SU-DHL-6 (cell line): ENCODE measurements around the gene SLC25A12.

Source experiments
- H2AFZ ChIP-seq: fragments of 200-600 bp; sonication (generic); 2 replicates; pipeline ENCODE4 v1.6.1; 2014; ENCODE audit warnings: low read depth, mild to moderate bottlenecking, moderate library complexity, mixed read lengths, antibody characterized with exemption, low read length; ENCODE audit not compliant: severe bottlenecking
- H3F3A ChIP-seq: fragments of 200-600 bp; shearing (Covaris generic); 2 replicates; pipeline ENCODE4 v1.6.0; 2016; ENCODE audit warnings: antibody characterized with exemption, mild to moderate bottlenecking; ENCODE audit not compliant: insufficient read depth
- H3K27ac ChIP-seq: fragments of 200-600 bp; sonication (generic); 2 replicates; pipeline ENCODE4 v1.5.1; 2016; ENCODE audit warnings: low read depth, mild to moderate bottlenecking, low read length, moderate library complexity, mixed read lengths
- H3K27me3 ChIP-seq: fragments of 200-600 bp; sonication (generic), shearing (Covaris generic); 2 replicates; pipeline ENCODE4 v1.6.0; 2014; ENCODE audit warnings: mild to moderate bottlenecking, low read length
- H3K36me3 ChIP-seq: fragments of 200-600 bp; sonication (generic); 2 replicates; pipeline ENCODE4 v1.6.1; 2014; ENCODE audit warnings: mild to moderate bottlenecking, low read length, mixed read lengths
- H3K4me2 ChIP-seq: fragments of 300-600, 200-600 bp; shearing (Covaris generic), sonication (generic); 2 replicates; pipeline ENCODE4 v1.6.0; 2014; ENCODE audit warnings: low read length, low read depth, mild to moderate bottlenecking; ENCODE audit not compliant: poor library complexity, severe bottlenecking
- H3K4me3 ChIP-seq: fragments of 200-600 bp; sonication (generic); 2 replicates; pipeline ENCODE4 v1.5.1; 2014; ENCODE audit warnings: antibody characterized with exemption, low read length, mild to moderate bottlenecking, mixed read lengths; ENCODE audit not compliant: insufficient read depth, poor library complexity, severe bottlenecking
- H3K79me2 ChIP-seq: fragments of 200-600 bp; sonication (generic); 2 replicates; pipeline ENCODE4 v1.6.1; 2014; ENCODE audit warnings: mild to moderate bottlenecking, low read length, moderate library complexity; ENCODE audit not compliant: insufficient read depth
- H3K9ac ChIP-seq: fragments of 200-600 bp; sonication (generic); 2 replicates; pipeline ENCODE4 v1.7.0; 2014; ENCODE audit warnings: mild to moderate bottlenecking, low read length
- H3K9me2 ChIP-seq: fragments of 200-600 bp; sonication (generic); replicated peaks from 2 replicates; pipeline ENCODE4 v1.6.1; 2014; ENCODE audit warnings: low read length; ENCODE audit not compliant: insufficient read depth
- H3K9me3 ChIP-seq: fragments of 200-600 bp; sonication (generic); 2 replicates; pipeline ENCODE4 v1.6.1; 2014; ENCODE audit warnings: low read length, mixed read lengths; ENCODE audit not compliant: insufficient read depth
- H4K20me1 ChIP-seq: fragments of 200-600 bp; sonication (generic); 2 replicates; pipeline ENCODE4 v1.6.1; 2014; ENCODE audit warnings: low read depth, mild to moderate bottlenecking, antibody characterized with exemption, low read length, moderate library complexity, mixed read lengths
- CTCF ChIP-seq: fragments of 200-600 bp; sonication (generic); IDR thresholded peaks from one replicate; pipeline ENCODE4 v1.5.1; 2017; ENCODE audit warnings: antibody characterized with exemption, mild to moderate bottlenecking, low read length, moderate library complexity; ENCODE audit not compliant: insufficient read depth, poor library complexity, severe bottlenecking
- EZH2phosphoT487 ChIP-seq: fragments of 200-600 bp; sonication (generic), shearing (Covaris generic); conservative IDR thresholded peaks from 2 replicates; pipeline ENCODE4 v1.6.1; 2018; ENCODE audit warnings: mild to moderate bottlenecking, antibody characterized with exemption, low read length, moderate library complexity, mixed read lengths

The SLC25A12 gene

GRCh38 chr2:171836146-171836910 is 57.7 kb downstream of the SLC25A12 start:
- H3F3A ChIP-seq = no peaks in the 10 kb centered on the region
- 0 out of 2 replicates have a peak, but pooled peaks cover 3% of the 10 kb centered on the region for H3K79me2 ChIP-seq
- H3K4me3 ChIP-seq = no peak overlapping the region
- no peak overlapping the region for H2AFZ ChIP-seq
- H3K27me3 ChIP-seq = no peaks in the 10 kb centered on the region
- H3K36me3 ChIP-seq = peaks cover 74% of the 10 kb centered on the region
- H3K27ac ChIP-seq = no peak overlapping the region
- no peak overlapping the region for H3K4me2 ChIP-seq
- H4K20me1 ChIP-seq = no peaks in the 10 kb centered on the region
- peaks cover 16% of the 10 kb centered on the region; the same call in 1 of the 2 replicates for H3K9me3 ChIP-seq
- no peaks in the 10 kb centered on the region for H3K9me2 ChIP-seq
- no peak overlapping the region for H3K9ac ChIP-seq
- TF ChIP-seq EZH2phosphoT487 (no peak), CTCF (no peak)

DNA sequence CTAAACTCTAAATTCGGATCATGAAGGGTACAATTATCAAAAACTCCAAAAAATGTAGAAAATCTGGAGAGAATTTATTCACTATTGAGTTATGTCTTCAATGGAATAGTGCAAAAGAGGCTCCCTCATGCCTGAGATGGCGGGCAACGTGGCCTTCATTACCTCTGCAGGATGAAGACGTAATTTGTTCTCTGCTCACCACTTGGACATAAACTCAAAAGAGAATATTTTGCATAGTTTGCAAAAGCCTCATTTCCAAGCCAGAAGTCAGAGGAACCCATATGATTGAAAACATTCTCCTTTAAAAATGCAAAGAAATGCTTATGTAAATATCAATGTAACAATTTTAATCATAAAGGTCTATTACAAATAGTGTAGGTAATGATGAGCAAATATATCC is 58.7 kb downstream of the SLC25A12 start:
- Histone ChIP-seq H3K79me2 (0 out of 2 replicates have a peak, but pooled peaks cover 3% of the 10 kb centered on the region), H2AFZ (no peak overlapping the region), H3K9me2 (no peaks in the 10 kb centered on the region), H3F3A (no peaks in the 10 kb centered on the region), H3K9me3 (peaks cover 23% of the 10 kb centered on the region; the same call in 1 of the 2 replicates), H3K27ac (no peak overlapping the region), H3K4me2 (no peak overlapping the region), H3K4me3 (no peak overlapping the region), H4K20me1 (no peaks in the 10 kb centered on the region), H3K27me3 (no peaks in the 10 kb centered on the region), H3K9ac (no peak overlapping the region), H3K36me3 (peaks cover 81% of the 10 kb centered on the region)
- TF ChIP-seq CTCF (no peak), EZH2phosphoT487 (no peak)

DNA sequence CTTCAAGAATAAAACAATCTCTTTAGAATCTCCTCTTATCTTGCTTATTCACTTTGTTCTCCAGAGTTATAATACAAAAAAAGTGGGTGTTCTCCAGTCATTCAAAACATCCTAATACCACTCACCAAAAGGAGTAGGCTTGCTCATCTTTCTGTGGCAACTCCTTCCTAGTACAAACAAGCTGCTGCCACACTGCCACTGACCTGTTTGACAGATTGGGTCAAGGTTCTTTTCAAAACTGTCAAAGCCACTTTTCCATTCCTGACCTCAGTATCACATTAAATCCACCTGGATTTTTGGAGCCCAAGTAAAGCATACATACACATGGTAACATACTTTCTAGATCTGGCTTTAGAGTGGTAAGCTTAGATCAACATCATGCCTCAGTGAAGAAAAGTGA is 59.8 kb downstream of the SLC25A12 start:
- peaks cover 85% of the 10 kb centered on the region for H3K36me3 ChIP-seq
- H3K9me2 ChIP-seq = no peaks in the 10 kb centered on the region
- H2AFZ ChIP-seq = no peak overlapping the region
- no peak overlapping the region for H3K4me2 ChIP-seq
- H3K9ac ChIP-seq = no peak overlapping the region
- no peaks in the 10 kb centered on the region for H4K20me1 ChIP-seq
- no peak for TF ChIP-seq CTCF
- no peak for TF ChIP-seq EZH2phosphoT487
- H3K79me2 ChIP-seq = 0 out of 2 replicates have a peak, but pooled peaks cover 3% of the 10 kb centered on the region
- H3K27ac ChIP-seq = no peak overlapping the region
- no peaks in the 10 kb centered on the region for H3F3A ChIP-seq
- H3K4me3 ChIP-seq = no peak overlapping the region
- H3K27me3 ChIP-seq = no peaks in the 10 kb centered on the region
- peaks cover 23% of the 10 kb centered on the region; the same call in 1 of the 2 replicates for H3K9me3 ChIP-seq
